SK-N-SH (cell line): Measurements from ENCODE around the gene IGF1R. TPM values are rescaled to one million over a fixed set of nuclear protein-coding genes. Genes with fewer than 3 reads are reported as not detected.

Experiments used
- CTCF ChIA-PET: fragments of 300-600, 350-600 bp; formaldehyde crosslinking; extraction: SDS; loops from one replicate; lab custom pipeline; 2021; lab: Yijun Ruan, JAX
- POLR2A ChIA-PET: fragments of 350-600 bp; sonication (Branson Sonifier 250); formaldehyde crosslinking; extraction: SDS; loops from one replicate; lab custom pipeline; 2020; ENCODE audit warnings: antibody characterized with exemption, inconsistent platforms; lab: Yijun Ruan, JAX
- DNase-seq: peaks from one replicate; pipeline ENCODE4 v3.0.0; 2012
- H2AFZ ChIP-seq: fragments of 200-600 bp; sonication (generic); 2 replicates; pipeline ENCODE4 v1.8.1; 2016; ENCODE audit warnings: antibody characterized with exemption, mild to moderate bottlenecking, low read depth
- H3F3A ChIP-seq: fragments of 200-600 bp; sonication (generic); replicated peaks from 2 replicates; pipeline ENCODE3; 2016; ENCODE audit warnings: antibody characterized with exemption, mild to moderate bottlenecking; ENCODE audit not compliant: insufficient read depth
- H3K27ac ChIP-seq, 2 experiments: fragments of 200-500 bp in 1 of 2; fragments of 200-600 bp in 1 of 2; sonication (Bioruptor generic) in 1 of 2; sonication (generic), shearing (Covaris generic) in 1 of 2; 2 replicates each; pipeline versions ENCODE4 v1.5.1 to v1.6.1; 2014 to 2016; ENCODE audit warnings: low read depth in 2 of 2, inconsistent platforms in 1 of 2, low read length in 1 of 2, mild to moderate bottlenecking in 1 of 2, mixed read lengths in 1 of 2
- H3K27me3 ChIP-seq: fragments of 200-600 bp; sonication (generic), shearing (Covaris generic); 2 replicates; pipeline ENCODE4 v1.6.1; 2016; ENCODE audit warnings: mixed run types; ENCODE audit not compliant: insufficient read depth
- H3K36me3 ChIP-seq, 2 experiments: fragments of 200-500 bp in 1 of 2; fragments of 200-600 bp in 1 of 2; sonication (Bioruptor generic) in 1 of 2; sonication (generic) in 1 of 2; replicated peaks in 1 of 2; 2 replicates each; pipeline versions ENCODE3 to v1.5.1; 2014 to 2016; ENCODE audit warnings: low read length in 1 of 2, mild to moderate bottlenecking in 1 of 2; ENCODE audit not compliant: insufficient read depth in 2 of 2, control insufficient read depth in 1 of 2
- H3K4me1 ChIP-seq, 2 experiments: fragments of 200-500 bp in 1 of 2; fragments of 200-600 bp in 1 of 2; sonication (Bioruptor generic) in 1 of 2; sonication (generic), shearing (Covaris generic) in 1 of 2; 2 replicates each; pipeline versions ENCODE4 v1.5.1 to v1.6.1; 2014 to 2016; ENCODE audit warnings: low read depth in 1 of 2, low read length in 1 of 2, mixed run types in 1 of 2; ENCODE audit not compliant: insufficient read depth in 2 of 2, control insufficient read depth in 1 of 2
- H3K4me2 ChIP-seq: fragments of 200-600 bp; sonication (generic), shearing (Covaris generic); 2 replicates; pipeline ENCODE4 v1.6.1; 2017; ENCODE audit warnings: mixed run types
- H3K4me3 ChIP-seq, 2 experiments: fragments of 200-500 bp in 1 of 2; fragments of 200-600 bp in 1 of 2; sonication (Bioruptor generic) in 1 of 2; sonication (generic), shearing (Covaris generic) in 1 of 2; 2 replicates each; pipeline versions ENCODE4 v1.5.1 to v1.8.1; 2014 to 2016; ENCODE audit warnings: low read depth in 2 of 2, inconsistent platforms in 1 of 2, low read length in 1 of 2, mild to moderate bottlenecking in 1 of 2, mixed read lengths in 1 of 2, moderate library complexity in 1 of 2
- H3K79me2 ChIP-seq: fragments of 200-600 bp; sonication (generic); 2 replicates; pipeline ENCODE4 v1.8.1; 2017; ENCODE audit warnings: mild to moderate bottlenecking; ENCODE audit not compliant: insufficient read depth
- H3K9ac ChIP-seq: fragments of 200-600 bp; sonication (generic); 2 replicates; pipeline ENCODE4 v1.6.1; 2017; ENCODE audit warnings: mixed run types
- H3K9me2 ChIP-seq: fragments of 200-600 bp; sonication (generic); 2 replicates; pipeline ENCODE4 v1.6.1; 2017; ENCODE audit warnings: mixed run types
- H3K9me3 ChIP-seq: fragments of 200-600 bp; sonication (generic); 2 replicates; pipeline ENCODE4 v1.6.1; 2017; ENCODE audit warnings: mixed run types, mild to moderate bottlenecking, moderate library complexity
- H4K20me1 ChIP-seq: fragments of 200-600 bp; sonication (generic); 2 replicates; pipeline ENCODE4 v1.6.1; 2017; ENCODE audit warnings: mild to moderate bottlenecking, mixed run types; ENCODE audit not compliant: insufficient read depth
- CTCF ChIP-seq: fragments of 200-600 bp; sonication (generic); IDR thresholded peaks from 2 replicates; pipeline ENCODE4 v1.6.1; 2017; ENCODE audit warnings: antibody characterized with exemption, mild to moderate bottlenecking, moderate library complexity
- ELF1 ChIP-seq: IDR thresholded peaks from 2 replicates; pipeline ENCODE4 v1.4.0; 2012
- EP300 ChIP-seq, 2 experiments: IDR thresholded peaks; 2 replicates each; pipeline versions ENCODE4 v1.4.0 to v1.6.1; 2012; ENCODE audit warnings: borderline replicate concordance in 1 of 2, low read depth in 1 of 2, low read length in 1 of 2
- FOSL2 ChIP-seq: IDR thresholded peaks from 2 replicates; pipeline ENCODE4 v1.4.0; 2012; ENCODE audit warnings: low read depth, mild to moderate bottlenecking, moderate library complexity, borderline replicate concordance
- FOXM1 ChIP-seq: IDR thresholded peaks from 2 replicates; pipeline ENCODE4 v1.4.0; 2012; ENCODE audit warnings: low read depth, mild to moderate bottlenecking
- GABPA ChIP-seq: IDR thresholded peaks from 2 replicates; pipeline ENCODE4 v1.4.0; 2012; ENCODE audit warnings: low read depth, mild to moderate bottlenecking
- GATA2 ChIP-seq: sonication (generic); formaldehyde crosslinking; IDR thresholded peaks from 2 replicates; pipeline ENCODE4 v1.5.0; 2020; ENCODE audit warnings: mild to moderate bottlenecking, missing genetic modification reagents
- JUND ChIP-seq: IDR thresholded peaks from 2 replicates; pipeline ENCODE4 v1.4.0; 2012
- MEF2A ChIP-seq: IDR thresholded peaks from 2 replicates; pipeline ENCODE4 v1.4.0; 2012; ENCODE audit warnings: low read depth, borderline replicate concordance
- MXI1 ChIP-seq: IDR thresholded peaks from 2 replicates; pipeline ENCODE4 v1.6.1; 2012; ENCODE audit warnings: mild to moderate bottlenecking, low read depth, low read length, improper control_type of control experiment
- NFIC ChIP-seq: IDR thresholded peaks from 2 replicates; pipeline ENCODE4 v1.4.0; 2012; ENCODE audit warnings: borderline replicate concordance
- RCOR1 ChIP-seq: fragments of 150-350 bp; IDR thresholded peaks from 2 replicates; pipeline ENCODE4 v1.6.1; 2017; ENCODE audit warnings: antibody characterized with exemption, low read length
- RFX5 ChIP-seq: IDR thresholded peaks from 2 replicates; pipeline ENCODE4 v1.6.1; 2012; ENCODE audit warnings: mild to moderate bottlenecking, improper control_type of control experiment, low read length
- TAF1 ChIP-seq: IDR thresholded peaks from 2 replicates; pipeline ENCODE4 v1.6.1; 2012; ENCODE audit warnings: low read depth, mild to moderate bottlenecking, low read length, moderate library complexity, borderline replicate concordance
- TEAD4 ChIP-seq: IDR thresholded peaks from 2 replicates; pipeline ENCODE4 v1.4.0; 2012; ENCODE audit warnings: mild to moderate bottlenecking, borderline replicate concordance; ENCODE audit not compliant: insufficient read depth
- USF2 ChIP-seq: fragments of 150-350 bp; IDR thresholded peaks from 2 replicates; pipeline ENCODE4 v1.6.1; 2017; ENCODE audit warnings: antibody characterized with exemption, low read length, low read depth, borderline replicate concordance
- ZBTB33 ChIP-seq: IDR thresholded peaks from 2 replicates; pipeline ENCODE4 v1.4.0; 2012; ENCODE audit warnings: low read depth, borderline replicate concordance
- WGBS: methylation state at CpG from one replicate; pipeline ENCODE4 v1.1.6; 2017; ENCODE audit warnings: low lambda C conversion rate; 5-methylcytosine and 5-hydroxymethylcytosine counted together
- polyA plus RNA-seq, 3 experiments: library from polyadenylated mRNA; depleted of rRNA; stranded (reverse); fragments of >200 nt; gene quantifications; 2 replicates each; pipeline ENCODE4 v1.2.3, GENCODE V29; 2012
- TF ChIP-seq, protein P1 (sequence below): IDR thresholded peaks from 2 replicates; pipeline ENCODE4 v1.4.0; 2012; ENCODE audit warnings: low read depth
- TF ChIP-seq, protein P2 (sequence below): IDR thresholded peaks from 2 replicates; pipeline ENCODE4 v1.4.0; 2012; ENCODE audit warnings: low read depth, borderline replicate concordance

IGF1R gene
- polyA plus RNA-seq, 1 of the 3 experiments (the other 2 are of a cell fraction): 9.5 TPM

DNA sequence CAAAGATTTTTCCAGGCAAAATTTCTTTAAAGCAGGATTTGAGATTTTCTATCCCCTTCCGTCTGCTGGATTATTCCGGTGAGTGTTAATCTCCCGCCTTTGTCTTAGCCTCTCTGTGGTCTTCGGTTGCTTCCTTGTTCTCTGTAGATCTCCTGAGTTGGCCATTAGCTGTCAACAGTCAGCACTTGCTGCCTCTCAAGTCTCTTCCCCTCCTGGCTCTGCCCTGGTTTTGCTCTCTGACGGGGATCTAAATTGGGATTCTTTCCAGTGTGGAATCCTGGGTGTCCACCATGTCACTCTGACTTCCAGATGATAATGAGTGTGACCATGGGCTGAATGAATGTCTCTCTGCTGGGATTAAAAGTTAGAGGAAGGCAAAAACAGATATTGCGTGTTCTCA is 121.5 kb downstream of the IGF1R start (continued):
- no peak for TF ChIP-seq MXI1
- TF ChIP-seq MEF2A: no peak
- no peak for TF ChIP-seq GABPA
- no peak for TF ChIP-seq FOXM1
- TF ChIP-seq, protein P1, sequence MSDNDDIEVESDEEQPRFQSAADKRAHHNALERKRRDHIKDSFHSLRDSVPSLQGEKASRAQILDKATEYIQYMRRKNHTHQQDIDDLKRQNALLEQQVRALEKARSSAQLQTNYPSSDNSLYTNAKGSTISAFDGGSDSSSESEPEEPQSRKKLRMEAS: no peak
- no peak for TF ChIP-seq USF2
- no peak for TF ChIP-seq CTCF
- TF ChIP-seq JUND: no peak
- TF ChIP-seq TEAD4: no peak

- Histone ChIP-seq H3K9me2 (no peaks in the 10 kb centered on the region), H3K4me3 (no peak overlapping the region), H3K9ac (no peak overlapping the region), H3F3A (no peaks in the 10 kb centered on the region), H2AFZ (no peak overlapping the region), H3K36me3 (no peaks in the 10 kb centered on the region), H3K4me1 (peaks cover 7 to 10% of the 10 kb centered on the region in 2 experiments; a peak in 2 of 4 replicates), H3K27me3 (no peaks in the 10 kb centered on the region), H4K20me1 (peaks cover 14% of the 10 kb centered on the region), H3K79me2 (peaks cover 72% of the 10 kb centered on the region), H3K4me2 (no peak overlapping the region), H3K27ac (no peak overlapping the region), H3K9me3 (no peaks in the 10 kb centered on the region)
- WGBS: 68% methylated on average over 3 of the region's 3 CpGs
- CTCF ChIA-PET: interaction anchor here (0.8 to 2.4 kb wide), 6 partner anchors 9 to 305 kb away, joined by 3 to 5 read pairs (median 4); no protein-coding TSS in a partner anchor
- POLR2A ChIA-PET: interaction anchor here (1.2 kb wide), 1 partner anchor 108 kb away, joined by 3 read pairs; no protein-coding TSS in a partner anchor
- no peak for TF ChIP-seq TAF1
- TF ChIP-seq, protein P1: no peak
- TF ChIP-seq RFX5: no peak
- TF ChIP-seq, protein P2, sequence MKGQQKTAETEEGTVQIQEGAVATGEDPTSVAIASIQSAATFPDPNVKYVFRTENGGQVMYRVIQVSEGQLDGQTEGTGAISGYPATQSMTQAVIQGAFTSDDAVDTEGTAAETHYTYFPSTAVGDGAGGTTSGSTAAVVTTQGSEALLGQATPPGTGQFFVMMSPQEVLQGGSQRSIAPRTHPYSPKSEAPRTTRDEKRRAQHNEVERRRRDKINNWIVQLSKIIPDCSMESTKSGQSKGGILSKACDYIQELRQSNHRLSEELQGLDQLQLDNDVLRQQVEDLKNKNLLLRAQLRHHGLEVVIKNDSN: no peak
- no peak for TF ChIP-seq MEF2A
- TF ChIP-seq ZBTB33: no peak
- TF ChIP-seq RCOR1: no peak
- no peak for TF ChIP-seq FOSL2
- no peak for TF ChIP-seq TEAD4
- TF ChIP-seq ELF1: no peak
- TF ChIP-seq NFIC: no peak
- no peak for TF ChIP-seq GATA2 (CRISPR knock-in tag)
- TF ChIP-seq EP300 (IDR thresholded peaks at IDR 0.05; ENCODE audit: borderline replicate concordance in 1 of 2, low read depth in 1 of 2, low read length in 1 of 2): no peak
- no peak for DNase-seq
These were observed 122.6 kb downstream of the IGF1R start for GRCh38 chr15:98770984-98771383.
